ENCODE measurements around the gene BAHCC1.
A peak's percentile ranks its signal among the peaks of the same experiment; 100 is the strongest.

GRCh38 chr17:81484195-81484979 lies 89.1 kb downstream of the BAHCC1 start:
- no peak for TF ChIP-seq POLR2AphosphoS5 (IDR thresholded peaks at IDR 0.05)
- TF ChIP-seq SMC3 (conservative IDR thresholded peaks at IDR 0.05; ENCODE audit: poor library complexity) = peak; percentile 92
